GM21717 (cell line): ENCODE results near the gene SSH2.
"Not testable (repeated sequence)": the region's sequence is repeated elsewhere in the genome, so short reads cannot be mapped to it uniquely, and the experiment has no call there.

Experiments
- ATAC-seq: cut with Tn5 transposase; IDR thresholded peaks from one replicate; pipeline ENCODE4 v1.9.1; 2021; ENCODE audit warnings: mild to moderate bottlenecking, moderate library complexity; ENCODE audit not compliant: unreplicated experiment

The SSH2 gene

DNA sequence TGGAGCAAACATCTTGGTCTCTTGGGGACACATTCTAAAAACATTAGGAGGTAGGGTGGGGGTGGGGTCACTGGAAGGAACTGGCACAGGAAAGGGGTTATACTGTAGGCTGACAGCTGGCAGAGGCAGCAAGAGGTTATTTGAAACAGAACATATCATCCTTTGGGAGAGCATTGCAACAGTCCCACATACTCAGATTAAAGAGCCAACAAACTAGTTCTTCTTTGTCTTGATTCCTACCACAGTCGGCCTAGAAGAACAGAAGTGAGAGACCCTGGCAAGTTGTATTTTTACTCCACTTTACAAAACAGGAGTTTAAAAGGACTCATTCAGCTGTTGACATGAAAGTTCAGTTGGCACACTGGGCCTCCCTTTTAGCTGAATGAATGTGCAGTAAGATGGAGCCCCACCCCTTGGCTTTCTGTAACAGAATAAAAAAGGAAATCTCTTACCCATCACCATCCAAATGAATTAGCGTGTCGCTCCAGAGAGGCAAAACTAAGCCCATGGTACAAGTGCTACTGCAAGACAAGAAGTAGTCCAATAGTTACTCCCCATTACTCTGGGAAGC is 252.7 kb downstream of the SSH2 start:
- no peak for ATAC-seq

DNA sequence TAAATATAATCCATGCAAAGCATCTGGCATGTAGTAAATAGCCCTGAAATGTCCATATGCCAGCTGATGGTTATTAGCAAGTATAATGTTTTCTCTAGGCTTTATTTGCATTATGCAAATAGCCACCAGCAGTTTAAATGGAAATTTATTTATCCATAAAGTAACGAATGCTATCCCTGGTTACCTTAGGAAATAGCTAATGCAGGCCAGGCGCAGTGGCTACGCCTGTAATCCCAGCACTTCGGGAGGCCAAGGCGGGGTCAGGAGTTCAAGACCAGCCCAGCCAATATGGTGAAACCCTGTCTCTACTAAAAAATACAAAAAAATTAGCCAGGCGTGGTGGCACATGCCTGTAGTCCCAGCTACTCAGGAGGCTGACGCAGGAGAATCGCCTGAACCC is 254.1 kb downstream of the SSH2 start:
- ATAC-seq: not testable (repeated sequence)

DNA sequence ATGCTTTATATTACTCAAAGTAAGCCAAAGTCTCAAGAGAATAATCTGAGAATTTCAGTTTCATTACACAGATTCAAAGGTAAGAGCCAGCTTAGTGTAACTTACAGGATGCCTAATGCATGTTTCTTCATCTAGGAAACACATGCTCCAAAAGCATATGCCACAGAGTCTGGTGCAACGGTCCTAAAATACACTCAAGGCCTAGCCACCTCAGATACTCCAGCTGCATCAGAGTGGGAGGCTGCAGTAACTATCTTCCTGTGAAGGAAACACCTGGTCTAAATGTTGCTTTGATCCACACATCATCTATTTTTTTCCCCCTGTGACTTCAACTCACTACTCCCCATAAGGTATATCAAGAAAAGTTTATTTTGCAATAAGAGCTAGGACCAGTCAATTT is 255.7 kb downstream of the SSH2 start:
- ATAC-seq: no peak

DNA sequence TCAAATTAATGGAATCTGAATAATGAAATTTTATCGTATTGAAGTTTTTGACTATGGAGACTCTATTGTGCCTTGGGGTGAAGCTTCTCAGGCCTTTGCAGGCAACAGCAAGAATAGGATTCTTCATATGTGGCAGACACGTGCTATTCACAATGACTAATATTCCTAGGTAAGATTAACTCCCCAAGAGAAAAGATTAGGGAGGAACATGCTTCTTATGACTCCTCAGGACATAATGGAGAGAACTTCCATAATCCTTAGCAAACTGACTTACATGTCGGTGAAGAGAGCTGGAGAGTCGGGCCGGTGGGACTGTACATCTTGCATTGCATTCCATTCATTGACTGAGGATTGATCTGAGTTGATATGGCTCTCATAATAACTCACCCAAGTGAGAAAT is 258.4 kb downstream of the SSH2 start:
- no peak for ATAC-seq

DNA sequence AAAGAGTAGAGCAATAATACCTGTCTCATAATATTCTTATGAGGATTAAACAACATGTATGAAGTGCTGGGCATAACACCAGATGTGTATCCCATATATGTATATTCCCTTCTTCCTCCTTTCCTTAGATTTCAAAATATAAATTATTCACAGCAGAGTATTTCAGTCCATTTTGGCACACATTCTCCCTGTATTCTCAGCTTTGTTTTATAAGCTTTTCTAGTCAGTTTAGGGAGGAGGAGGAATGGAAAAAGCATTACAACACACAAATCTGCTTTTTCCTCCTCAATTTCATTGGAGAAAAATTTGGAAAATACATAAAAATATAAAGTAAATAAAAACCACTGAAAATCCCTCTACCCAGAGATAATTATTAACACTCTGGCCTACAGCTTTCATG is 260.8 kb downstream of the SSH2 start:
- ATAC-seq: no peak

DNA sequence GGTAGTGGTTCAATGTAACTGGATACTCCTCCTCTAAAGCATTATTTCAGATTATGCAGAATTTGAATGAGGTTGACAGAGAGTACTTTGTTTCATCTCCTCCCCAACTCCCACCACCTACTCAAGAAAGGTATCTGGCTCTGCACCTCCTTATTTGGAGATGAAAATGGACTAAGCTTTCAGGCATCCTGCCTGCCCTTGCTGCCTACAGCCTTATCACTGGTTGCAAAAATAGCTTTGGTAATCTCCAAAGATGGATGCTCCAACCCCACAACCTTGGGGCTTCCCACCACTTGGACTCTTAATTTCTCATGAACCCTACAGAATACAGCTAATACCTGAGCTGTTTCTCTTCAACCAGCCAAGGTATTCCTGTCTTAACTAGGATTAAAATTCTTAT is 262.1 kb downstream of the SSH2 start:
- no peak for ATAC-seq

DNA sequence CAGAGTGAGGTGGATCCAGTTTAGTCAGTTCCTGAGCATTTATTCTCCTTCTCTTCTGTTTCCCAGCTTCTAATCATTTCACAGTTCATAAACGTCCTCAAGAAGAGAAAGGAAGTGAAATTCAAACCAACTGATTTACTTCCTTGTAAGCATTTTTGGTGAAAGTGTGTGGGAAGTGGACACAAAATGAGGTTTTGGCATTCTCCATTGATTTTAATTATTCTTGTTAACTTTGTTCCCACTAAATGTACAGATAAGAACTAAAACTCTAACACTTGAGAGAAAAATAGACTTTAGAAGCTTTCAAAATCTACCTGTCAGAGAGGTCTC is 264.6 kb downstream of the SSH2 start:
- no peak for ATAC-seq

DNA sequence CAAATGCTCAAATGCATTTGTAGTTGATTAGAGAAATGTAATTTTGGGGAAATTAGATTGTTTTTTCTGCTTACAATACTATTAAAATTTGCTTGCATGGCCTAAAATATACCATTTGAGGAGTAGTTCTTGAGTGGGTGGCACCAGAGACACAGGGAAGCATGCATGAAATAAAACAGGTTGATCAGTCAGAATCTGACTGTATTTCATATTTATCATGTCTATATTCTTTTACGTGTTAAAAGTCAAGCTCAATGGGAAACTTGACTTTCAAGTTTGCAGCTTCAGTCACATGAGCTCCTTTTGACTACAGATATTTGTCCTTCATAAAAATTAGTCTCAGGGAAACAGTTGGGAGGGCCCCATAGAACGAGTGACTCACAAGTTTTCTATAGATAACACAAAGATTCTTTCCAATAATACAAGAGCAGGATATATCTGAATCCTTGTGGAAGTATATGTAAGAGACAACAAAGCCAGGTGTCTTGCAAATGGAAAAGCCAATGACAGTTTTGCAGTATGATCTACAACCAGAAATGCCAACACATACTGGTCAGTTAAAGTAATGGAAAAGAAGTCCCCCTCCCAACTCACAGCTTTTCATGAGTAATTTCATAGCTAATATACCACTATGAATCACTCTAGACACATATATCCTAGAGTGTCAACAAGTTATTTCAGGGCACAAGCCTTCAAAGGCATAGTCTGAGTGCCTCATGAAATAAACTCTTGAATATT is 265.1 kb downstream of the SSH2 start:
- no peak for ATAC-seq

DNA sequence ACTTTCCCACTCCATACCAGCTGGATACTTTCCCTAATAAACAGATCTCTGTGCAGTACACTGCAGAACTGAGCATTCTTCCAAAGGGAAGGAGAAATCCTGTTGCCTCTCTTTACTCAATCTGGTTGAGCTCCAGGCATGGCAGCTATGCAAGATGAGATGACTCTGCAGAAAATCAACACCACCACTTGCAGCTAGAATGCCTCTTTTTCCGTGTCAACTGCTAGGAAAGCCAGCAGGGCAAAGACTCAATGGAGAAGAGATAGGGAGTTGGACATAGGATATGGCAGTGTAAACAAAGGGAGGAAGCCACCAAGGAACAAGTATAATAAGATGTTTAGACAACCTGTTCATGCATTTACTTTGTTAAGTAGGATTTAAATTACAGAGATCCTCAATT is 266.9 kb downstream of the SSH2 start:
- ATAC-seq: no peak

DNA sequence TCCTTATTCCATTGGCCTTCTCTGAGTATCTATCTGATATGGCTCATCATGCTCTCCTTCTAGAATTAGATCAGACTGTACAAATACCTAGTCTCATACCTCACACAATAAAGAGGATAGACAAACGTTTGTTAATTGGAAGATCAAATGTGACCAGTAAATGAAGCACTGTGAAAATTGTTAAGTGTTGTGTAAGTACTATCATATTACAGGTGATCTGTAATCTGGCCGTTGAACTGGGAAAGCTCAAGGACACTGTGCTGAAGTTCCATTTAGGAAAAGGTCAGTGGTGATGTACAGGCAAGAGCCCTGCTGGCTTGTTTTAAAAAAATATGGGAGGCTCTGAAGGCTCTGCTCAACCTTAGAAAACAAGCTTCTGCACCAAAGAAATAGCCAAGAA is 268.8 kb downstream of the SSH2 start:
- no peak for ATAC-seq

DNA sequence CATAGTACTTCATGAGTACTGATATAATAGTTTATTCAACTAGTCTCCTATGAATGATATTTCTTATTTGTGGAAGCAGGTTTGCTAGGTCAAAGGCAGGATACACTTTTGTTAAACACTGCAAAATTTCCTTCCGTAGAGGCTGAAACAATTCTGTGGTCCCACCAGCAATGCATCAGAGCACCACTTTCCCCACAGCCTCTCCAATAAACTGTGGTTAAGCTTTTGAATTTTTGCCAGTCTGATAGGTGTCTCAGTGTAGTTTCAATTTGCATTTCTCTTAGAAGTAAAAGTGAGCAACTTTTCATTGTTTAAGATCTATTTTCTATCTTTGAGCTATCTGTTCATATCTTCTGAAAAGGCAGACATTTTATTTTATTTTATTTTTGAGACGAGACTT is 270.9 kb downstream of the SSH2 start:
- no peak for ATAC-seq

DNA sequence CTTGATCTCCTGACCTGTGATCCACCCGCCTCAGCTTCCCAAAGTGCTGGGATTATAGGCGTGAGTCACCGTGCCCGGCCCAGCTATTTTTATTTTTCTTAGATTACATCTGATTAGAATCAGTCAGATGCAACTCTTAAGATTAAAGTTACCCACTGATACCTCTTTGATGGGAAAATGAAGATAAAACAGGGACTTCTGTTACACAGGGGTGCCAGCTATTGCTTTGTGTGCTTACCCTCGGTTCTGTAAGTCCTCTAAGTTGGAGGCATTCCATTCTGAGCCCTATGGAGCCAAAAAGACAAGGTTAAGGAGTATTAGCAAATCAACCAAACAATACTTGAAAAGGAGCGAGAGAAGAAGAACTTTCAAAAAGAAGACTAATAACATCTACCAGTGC is 274.7 kb downstream of the SSH2 start:
- ATAC-seq: no peak

DNA sequence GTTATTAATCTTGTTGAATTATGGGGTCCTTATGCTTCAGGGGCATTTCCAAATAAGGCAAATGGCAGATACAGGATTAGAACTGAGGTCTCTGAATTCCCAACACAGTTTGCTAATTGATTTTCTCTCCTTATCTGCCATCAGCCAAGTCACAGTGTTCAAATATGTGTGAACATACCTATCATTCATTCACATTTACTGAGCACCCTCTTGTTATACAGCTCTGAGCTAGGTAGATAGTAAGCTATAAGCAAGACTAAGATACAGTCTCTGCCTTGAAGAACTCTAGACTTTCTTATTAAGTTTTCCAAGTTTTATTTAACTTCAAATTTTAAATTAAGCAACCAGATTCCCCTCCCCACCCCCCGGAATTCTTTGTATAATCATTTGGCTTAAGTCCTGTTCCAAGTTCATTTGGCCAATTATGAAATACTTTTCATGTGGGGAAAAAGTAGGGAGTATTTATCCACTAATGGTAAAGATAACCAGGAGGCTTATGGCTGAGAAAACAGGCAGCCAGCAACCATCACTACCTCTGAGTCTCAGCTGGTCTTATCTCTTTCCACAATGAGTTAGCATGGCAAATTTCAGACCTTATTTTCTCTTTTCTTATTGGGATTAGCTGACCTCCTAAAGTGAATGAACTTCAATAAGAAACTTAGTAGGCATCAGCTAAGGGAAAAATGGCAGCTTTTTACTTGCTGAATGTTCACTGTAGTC is 275.9 kb downstream of the SSH2 start:
- ATAC-seq: no peak

DNA sequence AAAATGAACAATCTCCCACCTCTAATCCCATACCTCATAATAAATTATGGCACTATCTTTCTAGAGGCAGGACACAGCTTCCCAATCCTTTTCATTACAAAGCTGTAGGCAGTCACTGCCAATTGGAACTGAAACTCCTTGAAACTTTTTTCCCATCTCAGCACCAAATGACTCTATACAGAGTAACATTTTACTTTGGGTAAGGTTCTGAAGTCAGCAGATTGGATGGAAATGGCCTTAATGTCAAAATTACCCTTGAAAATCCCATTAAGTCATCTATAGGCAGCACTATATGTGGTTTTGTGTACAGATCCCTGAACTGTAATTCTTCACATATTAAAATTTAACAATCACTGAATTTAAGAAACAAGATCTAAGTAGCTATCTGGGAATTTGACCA is 277.1 kb downstream of the SSH2 start:
- ATAC-seq: no peak

DNA sequence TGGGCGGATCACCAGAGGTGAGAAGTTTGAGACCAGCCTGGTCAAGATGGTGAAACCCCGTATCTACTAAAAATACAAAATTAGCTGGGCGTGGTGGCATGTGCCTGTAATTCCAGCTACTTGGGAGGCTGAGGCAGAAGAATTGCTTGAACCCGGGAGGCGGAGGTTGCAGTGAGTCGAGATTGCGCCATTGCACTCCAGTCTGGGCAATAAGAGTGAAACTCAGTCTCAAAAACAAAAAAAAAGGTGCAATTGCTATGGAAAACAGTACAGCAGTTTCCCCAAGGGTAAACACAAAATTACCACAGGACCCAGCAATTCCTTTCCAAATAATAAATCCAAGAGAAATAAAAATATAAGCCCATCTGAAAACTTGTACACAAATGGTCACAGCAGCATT is 278.1 kb downstream of the SSH2 start:
- not testable (repeated sequence) for ATAC-seq

DNA sequence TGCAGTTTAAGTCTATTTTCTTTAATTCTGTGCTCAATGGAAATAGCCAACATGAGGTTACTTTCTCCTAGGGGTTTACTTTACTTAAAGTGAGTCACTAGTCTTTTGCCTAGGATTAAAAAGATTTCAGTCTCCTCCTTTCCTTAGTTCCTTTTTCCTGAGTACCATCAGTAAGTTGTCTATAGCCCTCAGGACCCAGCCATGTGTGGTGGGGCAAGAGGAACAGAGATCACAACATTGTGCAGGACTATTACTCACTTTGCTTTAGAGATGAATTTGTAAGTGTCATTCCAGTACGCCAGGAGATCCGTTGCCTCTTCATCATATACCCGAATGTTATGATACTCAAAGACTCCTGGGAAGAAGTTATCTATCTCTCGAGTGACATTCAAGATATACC is 279.6 kb downstream of the SSH2 start:
- no peak for ATAC-seq

DNA sequence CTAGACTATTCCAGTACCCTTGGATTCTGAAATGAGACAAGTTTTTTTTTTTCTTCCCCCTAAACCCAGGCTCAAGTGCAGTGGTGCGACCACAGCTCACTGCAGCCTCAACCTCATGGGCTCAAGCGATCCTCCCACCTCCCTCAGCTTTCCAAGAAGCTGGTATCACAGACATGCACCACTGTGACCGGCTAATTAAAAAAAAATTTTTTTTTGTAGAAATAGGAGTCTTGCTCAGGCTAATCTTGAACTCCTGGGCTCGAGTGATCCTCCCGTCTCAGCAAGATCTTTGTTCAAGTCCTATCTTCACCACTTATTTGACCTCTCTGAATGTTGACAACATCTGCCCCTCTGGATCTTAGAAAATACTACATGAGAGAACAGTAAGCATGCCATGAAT is 280.7 kb downstream of the SSH2 start:
- ATAC-seq: no peak

DNA sequence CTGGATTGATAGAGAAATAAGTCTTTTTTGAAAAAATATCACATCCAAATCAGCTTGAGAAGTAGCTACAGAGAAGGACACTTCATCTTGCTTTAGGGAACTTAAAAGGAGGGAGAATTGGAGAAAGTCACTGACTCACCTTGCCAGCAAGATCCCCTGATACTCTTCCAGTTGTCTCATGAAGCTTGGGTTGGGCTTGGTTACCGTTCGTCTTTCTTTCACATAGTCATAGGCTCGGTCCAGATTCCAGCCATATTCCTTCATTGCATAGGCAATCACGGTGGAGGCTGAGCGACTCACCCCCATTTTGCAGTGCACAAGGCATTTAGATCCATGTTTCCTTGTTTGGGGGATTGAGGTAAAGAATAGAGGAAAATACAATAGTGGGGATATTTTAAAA is 282.0 kb downstream of the SSH2 start:
- ATAC-seq: no peak

DNA sequence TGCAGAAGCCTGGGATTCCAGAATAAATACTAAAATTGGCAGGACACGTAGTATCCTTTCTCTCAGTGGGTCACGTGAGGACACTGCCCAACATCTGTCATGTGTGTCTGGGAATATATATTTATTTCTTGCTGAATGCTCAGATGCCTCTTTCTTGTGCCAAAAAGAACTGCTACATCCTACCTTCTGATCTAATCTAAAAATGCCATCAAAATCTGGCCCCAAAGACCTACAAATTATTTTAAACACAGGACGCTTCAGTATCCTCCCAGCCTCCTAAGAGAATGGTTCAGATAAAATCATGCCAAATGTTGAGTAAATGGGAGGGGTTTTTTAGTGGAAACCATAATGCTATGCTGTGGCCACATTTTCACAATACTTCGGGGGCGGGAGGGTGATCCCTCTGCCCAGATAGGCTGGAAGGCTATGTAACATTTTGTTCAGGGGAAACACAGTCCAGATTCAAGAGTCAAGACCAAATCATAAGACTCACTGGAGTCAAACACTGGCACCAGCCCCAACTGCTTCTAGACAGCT is 284.4 kb downstream of the SSH2 start:
- ATAC-seq: no peak

DNA sequence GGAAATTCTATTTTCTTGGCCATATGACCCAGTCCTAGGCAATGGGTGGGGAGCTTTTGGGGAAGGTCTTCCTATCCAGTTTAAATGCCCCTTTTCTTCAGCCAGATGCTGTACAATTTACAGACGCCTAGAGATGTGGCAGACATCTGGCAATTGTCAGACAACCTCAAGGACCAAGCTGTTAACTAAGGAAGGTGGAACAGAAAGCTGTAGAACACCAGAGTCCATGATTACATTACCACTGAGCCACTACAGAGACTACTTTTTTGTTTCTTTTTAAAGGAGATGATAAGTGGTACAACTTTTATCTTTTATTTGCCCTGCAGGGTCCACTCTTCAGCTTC is 286.2 kb downstream of the SSH2 start:
- no peak for ATAC-seq

DNA sequence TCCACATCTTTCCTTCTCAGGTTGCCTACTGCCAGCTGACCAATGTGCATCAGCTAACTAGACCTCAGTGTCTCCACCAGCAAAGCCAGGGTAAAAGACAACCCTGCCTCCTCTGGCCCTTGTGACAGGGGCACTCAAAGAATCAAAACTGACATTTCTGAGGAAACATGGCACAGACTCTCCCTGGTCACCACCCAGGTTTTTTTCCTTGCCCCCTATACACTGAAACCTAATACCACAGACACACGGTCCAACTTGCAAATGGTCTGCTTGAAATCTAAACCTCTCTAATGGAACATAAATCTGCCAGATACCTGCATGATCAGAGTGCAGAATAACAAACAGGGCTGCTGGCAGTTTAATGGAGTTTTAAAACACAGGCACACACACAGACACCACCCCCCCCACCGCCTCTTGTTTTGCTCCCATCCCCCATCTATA is 287.8 kb downstream of the SSH2 start:
- no peak for ATAC-seq

DNA sequence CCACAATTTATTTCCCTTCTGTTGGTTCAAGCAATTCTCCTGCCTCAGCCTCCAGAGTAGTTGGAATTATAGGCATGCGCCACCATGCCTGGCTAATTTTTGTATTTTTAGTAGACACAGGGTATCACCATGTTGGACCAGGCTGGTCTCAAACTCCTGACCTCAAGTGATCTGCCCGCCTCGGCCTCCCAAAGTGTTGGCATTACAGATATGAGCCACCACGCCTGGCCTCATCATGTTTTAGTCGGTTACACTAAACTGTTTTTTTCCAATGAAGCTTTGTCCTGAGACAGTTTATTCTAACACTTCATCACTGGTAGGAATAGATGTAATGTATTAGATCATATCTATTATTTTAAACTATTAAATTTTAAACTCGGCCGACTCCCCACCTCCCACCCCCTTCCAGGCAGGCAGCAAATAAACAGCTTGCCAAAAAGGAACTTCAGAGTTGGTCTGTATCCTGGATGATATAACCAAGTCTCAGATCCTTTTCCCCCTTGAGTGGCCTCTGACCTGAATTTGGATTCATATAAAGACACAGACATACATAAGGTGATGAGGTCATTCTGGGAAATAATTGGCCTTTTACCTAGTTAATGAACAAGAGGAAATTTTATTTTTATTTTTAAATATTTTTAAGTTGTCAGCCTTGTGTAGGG is 288.9 kb downstream of the SSH2 start:
- no peak for ATAC-seq
